MM.1S (cell line): ENCODE data around the gene KSR2.

ENCODE experiments used
- DNase-seq: peaks from one replicate; pipeline ENCODE4 v3.0.0-alpha.2; 2015
- H2AFZ ChIP-seq: fragments of 300-600 bp; sonication (generic); 2 replicates; pipeline ENCODE4 v1.6.0; 2016; ENCODE audit warnings: antibody characterized with exemption, low read length
- H3F3A ChIP-seq: fragments of 300-600 bp; sonication (generic); 2 replicates; pipeline ENCODE4 v1.6.1; 2016; ENCODE audit warnings: mild to moderate bottlenecking, antibody characterized with exemption, low read length, moderate library complexity, mixed read lengths; ENCODE audit not compliant: insufficient read depth
- H3K27ac ChIP-seq: fragments of 300-600 bp; sonication (generic); 2 replicates; pipeline ENCODE4 v1.5.1; 2016; ENCODE audit warnings: mild to moderate bottlenecking, low read length
- H3K27me3 ChIP-seq: fragments of 300-600 bp; sonication (generic); replicated peaks from 2 replicates; pipeline ENCODE4 v1.6.0; 2016; ENCODE audit warnings: low read length; ENCODE audit not compliant: insufficient read depth
- H3K36me3 ChIP-seq: fragments of 300-600 bp; sonication (generic); replicated peaks from 2 replicates; pipeline ENCODE4 v1.6.1; 2016; ENCODE audit warnings: mild to moderate bottlenecking, low read length, mixed read lengths; ENCODE audit not compliant: insufficient read depth
- H3K4me1 ChIP-seq: fragments of 300-600 bp; sonication (generic); 2 replicates; pipeline ENCODE4 v1.6.1; 2016; ENCODE audit warnings: low read length, mixed read lengths
- H3K4me2 ChIP-seq: fragments of 300-600 bp; sonication (generic); 2 replicates; pipeline ENCODE4 v1.6.0; 2016; ENCODE audit warnings: low read depth, low read length
- H3K4me3 ChIP-seq: fragments of 300-600 bp; sonication (generic); 2 replicates; pipeline ENCODE4 v1.5.1; 2016; ENCODE audit warnings: low read length, mixed read lengths
- H3K79me2 ChIP-seq: fragments of 300-600 bp; sonication (generic); 2 replicates; pipeline ENCODE4 v1.6.1; 2016; ENCODE audit warnings: mixed run types, low read length, mixed read lengths
- H3K9ac ChIP-seq: fragments of 300-600 bp; sonication (generic); 2 replicates; pipeline ENCODE4 v1.6.1; 2016; ENCODE audit warnings: low read length, mixed read lengths
- H3K9me2 ChIP-seq: fragments of 300-600 bp; sonication (generic); replicated peaks from 2 replicates; pipeline ENCODE4 v1.6.1; 2016; ENCODE audit warnings: mild to moderate bottlenecking, low read length, mixed read lengths; ENCODE audit not compliant: insufficient read depth
- H3K9me3 ChIP-seq: fragments of 300-600 bp; sonication (generic); replicated peaks from 2 replicates; pipeline ENCODE4 v1.6.1; 2016; ENCODE audit warnings: mild to moderate bottlenecking, low read length, mixed read lengths; ENCODE audit not compliant: insufficient read depth
- H4K20me1 ChIP-seq: fragments of 300-600 bp; sonication (generic); 2 replicates; pipeline ENCODE4 v1.6.1; 2016; ENCODE audit warnings: mild to moderate bottlenecking, low read length, moderate library complexity, mixed read lengths; ENCODE audit not compliant: insufficient read depth
- EZH2 ChIP-seq: fragments of 300-600 bp; sonication (generic); optimal IDR thresholded peaks from 2 replicates; pipeline ENCODE3; 2017; ENCODE audit warnings: low read depth, mild to moderate bottlenecking, antibody characterized with exemption, low read length, mixed read lengths
- EZH2phosphoT487 ChIP-seq: fragments of 300-600 bp; sonication (generic); IDR thresholded peaks from 2 replicates; pipeline ENCODE4 v1.6.1; 2018; ENCODE audit warnings: antibody characterized with exemption, low read length
- TF ChIP-seq, protein P1 (sequence below): fragments of 300-600 bp; sonication (generic); IDR thresholded peaks from 2 replicates; pipeline ENCODE4 v1.5.1; 2016; ENCODE audit warnings: antibody characterized with exemption, low read length, mixed read lengths

The KSR2 gene

DNA sequence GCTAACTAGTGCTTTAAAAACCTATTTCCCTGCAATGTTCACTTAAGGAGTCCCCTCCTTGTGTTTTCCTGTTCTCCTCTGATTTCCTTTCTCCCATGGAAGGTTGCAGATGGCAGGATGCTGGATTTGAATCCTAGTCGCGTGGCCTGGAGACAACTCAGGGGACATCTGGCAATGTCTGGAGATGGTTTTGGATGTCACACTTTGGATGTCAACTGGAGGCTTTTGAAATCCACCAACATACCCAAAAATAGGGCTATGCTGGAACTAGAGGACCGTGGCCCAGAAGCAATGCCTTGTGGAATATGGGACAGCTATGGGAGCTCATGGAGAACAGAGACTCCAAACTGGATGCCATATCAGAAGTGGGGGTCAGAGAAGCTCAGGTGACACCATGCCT is 511.6 kb downstream of the KSR2 start:
- H3K9me3 ChIP-seq = no peaks in the 10 kb centered on the region
- no peaks in the 10 kb centered on the region for H3K4me1 ChIP-seq
- no peaks in the 10 kb centered on the region for H4K20me1 ChIP-seq
- H3K27me3 ChIP-seq = no peaks in the 10 kb centered on the region
- TF ChIP-seq, protein P1, sequence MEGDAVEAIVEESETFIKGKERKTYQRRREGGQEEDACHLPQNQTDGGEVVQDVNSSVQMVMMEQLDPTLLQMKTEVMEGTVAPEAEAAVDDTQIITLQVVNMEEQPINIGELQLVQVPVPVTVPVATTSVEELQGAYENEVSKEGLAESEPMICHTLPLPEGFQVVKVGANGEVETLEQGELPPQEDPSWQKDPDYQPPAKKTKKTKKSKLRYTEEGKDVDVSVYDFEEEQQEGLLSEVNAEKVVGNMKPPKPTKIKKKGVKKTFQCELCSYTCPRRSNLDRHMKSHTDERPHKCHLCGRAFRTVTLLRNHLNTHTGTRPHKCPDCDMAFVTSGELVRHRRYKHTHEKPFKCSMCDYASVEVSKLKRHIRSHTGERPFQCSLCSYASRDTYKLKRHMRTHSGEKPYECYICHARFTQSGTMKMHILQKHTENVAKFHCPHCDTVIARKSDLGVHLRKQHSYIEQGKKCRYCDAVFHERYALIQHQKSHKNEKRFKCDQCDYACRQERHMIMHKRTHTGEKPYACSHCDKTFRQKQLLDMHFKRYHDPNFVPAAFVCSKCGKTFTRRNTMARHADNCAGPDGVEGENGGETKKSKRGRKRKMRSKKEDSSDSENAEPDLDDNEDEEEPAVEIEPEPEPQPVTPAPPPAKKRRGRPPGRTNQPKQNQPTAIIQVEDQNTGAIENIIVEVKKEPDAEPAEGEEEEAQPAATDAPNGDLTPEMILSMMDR = no peak
- TF ChIP-seq EZH2 = no peak
- H3K9ac ChIP-seq = no peak overlapping the region
- H3F3A ChIP-seq = no peaks in the 10 kb centered on the region
- no peaks in the 10 kb centered on the region for H3K36me3 ChIP-seq
- H3K4me3 ChIP-seq = no peak overlapping the region
- no peaks in the 10 kb centered on the region for H3K9me2 ChIP-seq
- H3K4me2 ChIP-seq = no peak overlapping the region
- DNase-seq = no peak
- H3K79me2 ChIP-seq = no peaks in the 10 kb centered on the region
- no peak overlapping the region for H2AFZ ChIP-seq
- no peak overlapping the region for H3K27ac ChIP-seq

DNA sequence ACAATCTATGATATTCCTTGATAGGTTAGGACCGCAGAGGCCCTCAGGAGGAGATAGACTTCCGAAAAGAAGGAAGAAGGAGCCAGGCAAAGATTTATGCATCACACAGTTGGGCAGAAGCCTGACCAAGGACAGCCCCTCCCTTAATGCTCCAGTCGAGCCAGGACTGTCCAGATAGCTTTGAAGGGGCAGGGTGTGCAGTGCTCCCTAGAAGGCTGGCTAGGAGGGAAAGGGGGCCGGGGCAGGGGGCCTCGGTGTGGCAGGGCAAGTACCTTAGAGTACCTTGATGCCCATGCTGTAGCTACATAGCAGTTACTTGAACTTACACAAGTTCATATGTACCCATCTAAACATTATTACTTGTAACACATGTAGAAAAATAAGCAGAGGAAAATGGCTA is 512.7 kb downstream of the KSR2 start:
- Histone ChIP-seq H3K9me2 (no peaks in the 10 kb centered on the region), H3K36me3 (no peaks in the 10 kb centered on the region), H2AFZ (no peak overlapping the region), H3K4me2 (no peak overlapping the region), H3K27me3 (no peaks in the 10 kb centered on the region), H3K9ac (no peak overlapping the region), H3K4me3 (no peak overlapping the region), H3K79me2 (no peaks in the 10 kb centered on the region), H3F3A (no peaks in the 10 kb centered on the region), H3K9me3 (no peaks in the 10 kb centered on the region), H4K20me1 (no peaks in the 10 kb centered on the region), H3K4me1 (no peaks in the 10 kb centered on the region), H3K27ac (no peak overlapping the region)
- TF ChIP-seq, protein P1 = no peak
- DNase-seq = no peak

DNA sequence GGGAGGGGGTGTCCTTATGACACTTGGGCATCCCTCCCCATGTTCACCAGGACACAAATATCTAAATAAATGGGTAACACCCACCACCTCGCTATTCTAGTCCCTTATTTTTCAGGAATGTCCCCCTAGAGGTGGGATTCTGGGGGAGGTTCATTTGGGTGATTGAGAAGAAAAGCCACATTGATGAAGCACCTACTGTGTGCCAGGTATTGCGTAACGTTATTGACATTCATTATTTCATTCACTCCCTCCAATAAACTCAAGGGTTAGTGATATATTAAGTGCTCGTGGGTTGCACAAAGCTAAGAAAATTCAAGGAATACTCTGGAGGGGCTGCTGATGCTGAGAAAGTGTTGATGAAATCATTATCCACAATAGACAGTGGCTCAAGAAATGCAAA is 514.8 kb downstream of the KSR2 start:
- H3K4me3 ChIP-seq = no peak overlapping the region
- no peak overlapping the region for H3K27ac ChIP-seq
- H3K27me3 ChIP-seq = no peaks in the 10 kb centered on the region
- no peak for TF ChIP-seq EZH2
- TF ChIP-seq, protein P1 = no peak
- no peaks in the 10 kb centered on the region for H3K79me2 ChIP-seq
- H3F3A ChIP-seq = no peaks in the 10 kb centered on the region
- no peak for DNase-seq
- no peaks in the 10 kb centered on the region for H4K20me1 ChIP-seq
- H3K9ac ChIP-seq = no peak overlapping the region
- no peaks in the 10 kb centered on the region for H3K36me3 ChIP-seq
- no peak overlapping the region for H2AFZ ChIP-seq
- H3K4me1 ChIP-seq = no peaks in the 10 kb centered on the region
- H3K9me3 ChIP-seq = no peaks in the 10 kb centered on the region
- no peaks in the 10 kb centered on the region for H3K9me2 ChIP-seq
- no peak overlapping the region for H3K4me2 ChIP-seq

DNA sequence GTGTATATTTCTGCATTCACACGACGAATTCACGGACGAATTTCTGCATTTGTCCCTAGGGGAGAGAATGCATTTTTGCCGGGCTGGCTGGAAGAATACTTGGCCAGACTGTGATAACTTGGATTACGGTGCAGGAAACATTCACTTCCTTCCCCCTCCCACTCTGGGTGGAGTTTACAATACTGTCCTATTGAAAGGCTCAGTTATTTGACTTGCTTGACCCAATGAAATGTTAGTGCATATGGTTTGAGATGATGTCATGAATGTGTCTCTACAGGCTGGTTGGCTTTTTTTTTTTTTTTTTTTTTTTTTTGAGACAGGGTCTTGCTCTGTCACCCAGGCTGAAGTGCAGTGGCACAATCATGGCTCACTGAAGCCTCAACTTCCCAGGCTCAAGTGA is 516.7 kb downstream of the KSR2 start:
- Histone ChIP-seq H3K4me3 (no peak overlapping the region), H3K9ac (no peak overlapping the region), H3K4me2 (no peak overlapping the region), H3K36me3 (no peaks in the 10 kb centered on the region), H3K4me1 (no peaks in the 10 kb centered on the region), H3K27me3 (no peaks in the 10 kb centered on the region), H3K9me3 (no peaks in the 10 kb centered on the region), H3F3A (no peaks in the 10 kb centered on the region), H2AFZ (no peak overlapping the region), H3K79me2 (no peaks in the 10 kb centered on the region), H3K9me2 (no peaks in the 10 kb centered on the region), H3K27ac (no peak overlapping the region), H4K20me1 (no peaks in the 10 kb centered on the region)
- no peak for DNase-seq
- TF ChIP-seq, protein P1 = no peak
- TF ChIP-seq EZH2 = no peak
- TF ChIP-seq EZH2phosphoT487 = no peak
